ENCODE measurements around the gene PCDHA2. TPM values are rescaled to one million over a fixed set of nuclear protein-coding genes. Genes with fewer than 3 reads are reported as not detected.
"Not testable (repeated sequence)": the region's sequence is repeated elsewhere in the genome, so short reads cannot be mapped to it uniquely, and the experiment has no call there.

PCDHA2 gene
- total and polyA plus RNA-seq, 7 donors = 0.07 to 0.68 (median 0.30) TPM; not detected in 3

DNA sequence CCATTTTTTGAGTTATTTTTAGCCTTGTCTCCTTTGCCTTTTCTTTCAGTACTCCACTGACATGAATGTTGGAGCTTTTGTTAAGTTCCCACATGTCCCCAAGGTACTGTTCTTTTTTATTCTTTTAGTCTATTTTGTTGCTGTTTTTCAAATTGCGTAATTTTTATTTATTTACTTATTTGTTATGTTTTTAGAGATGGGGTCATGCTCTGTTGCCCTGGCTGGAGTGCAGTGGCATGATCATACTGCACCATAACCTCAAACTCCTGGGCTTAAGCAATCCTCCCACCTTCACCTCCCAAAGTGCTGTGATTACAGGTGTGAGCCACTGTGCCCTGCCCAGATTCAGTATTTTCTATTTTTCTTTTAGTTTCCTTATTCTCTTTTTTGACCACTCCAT, 14.1 kb upstream of the PCDHA2 start:
- no peak for DNase-seq
- H3K27ac ChIP-seq = no peak overlapping the region
- TF ChIP-seq POLR2A (IDR thresholded peaks at IDR 0.05) (no peak), EP300 (IDR thresholded peaks at IDR 0.05) (no peak), POLR2AphosphoS5 (IDR thresholded peaks at IDR 0.05) (no peak)
- TF ChIP-seq, protein P1, sequence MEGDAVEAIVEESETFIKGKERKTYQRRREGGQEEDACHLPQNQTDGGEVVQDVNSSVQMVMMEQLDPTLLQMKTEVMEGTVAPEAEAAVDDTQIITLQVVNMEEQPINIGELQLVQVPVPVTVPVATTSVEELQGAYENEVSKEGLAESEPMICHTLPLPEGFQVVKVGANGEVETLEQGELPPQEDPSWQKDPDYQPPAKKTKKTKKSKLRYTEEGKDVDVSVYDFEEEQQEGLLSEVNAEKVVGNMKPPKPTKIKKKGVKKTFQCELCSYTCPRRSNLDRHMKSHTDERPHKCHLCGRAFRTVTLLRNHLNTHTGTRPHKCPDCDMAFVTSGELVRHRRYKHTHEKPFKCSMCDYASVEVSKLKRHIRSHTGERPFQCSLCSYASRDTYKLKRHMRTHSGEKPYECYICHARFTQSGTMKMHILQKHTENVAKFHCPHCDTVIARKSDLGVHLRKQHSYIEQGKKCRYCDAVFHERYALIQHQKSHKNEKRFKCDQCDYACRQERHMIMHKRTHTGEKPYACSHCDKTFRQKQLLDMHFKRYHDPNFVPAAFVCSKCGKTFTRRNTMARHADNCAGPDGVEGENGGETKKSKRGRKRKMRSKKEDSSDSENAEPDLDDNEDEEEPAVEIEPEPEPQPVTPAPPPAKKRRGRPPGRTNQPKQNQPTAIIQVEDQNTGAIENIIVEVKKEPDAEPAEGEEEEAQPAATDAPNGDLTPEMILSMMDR (IDR thresholded peaks at IDR 0.05) = no peak
- peaks cover 0 to 27% (median 17%) of the 10 kb centered on the region in 4 donors for H3K9me3 ChIP-seq
- no peaks in the 10 kb centered on the region for H3K36me3 ChIP-seq
- no peaks in the 10 kb centered on the region for H3K4me1 ChIP-seq
- peaks cover 0 to 8% (median 0%) of the 10 kb centered on the region in 3 donors for H3K27me3 ChIP-seq
- 83 to 92% methylated on average over 1 of the region's 1 CpG for WGBS, 2 donors
- intact Hi-C loops (cut with DNase I) = no loop called here
- no peak overlapping the region for H3K4me3 ChIP-seq

DNA sequence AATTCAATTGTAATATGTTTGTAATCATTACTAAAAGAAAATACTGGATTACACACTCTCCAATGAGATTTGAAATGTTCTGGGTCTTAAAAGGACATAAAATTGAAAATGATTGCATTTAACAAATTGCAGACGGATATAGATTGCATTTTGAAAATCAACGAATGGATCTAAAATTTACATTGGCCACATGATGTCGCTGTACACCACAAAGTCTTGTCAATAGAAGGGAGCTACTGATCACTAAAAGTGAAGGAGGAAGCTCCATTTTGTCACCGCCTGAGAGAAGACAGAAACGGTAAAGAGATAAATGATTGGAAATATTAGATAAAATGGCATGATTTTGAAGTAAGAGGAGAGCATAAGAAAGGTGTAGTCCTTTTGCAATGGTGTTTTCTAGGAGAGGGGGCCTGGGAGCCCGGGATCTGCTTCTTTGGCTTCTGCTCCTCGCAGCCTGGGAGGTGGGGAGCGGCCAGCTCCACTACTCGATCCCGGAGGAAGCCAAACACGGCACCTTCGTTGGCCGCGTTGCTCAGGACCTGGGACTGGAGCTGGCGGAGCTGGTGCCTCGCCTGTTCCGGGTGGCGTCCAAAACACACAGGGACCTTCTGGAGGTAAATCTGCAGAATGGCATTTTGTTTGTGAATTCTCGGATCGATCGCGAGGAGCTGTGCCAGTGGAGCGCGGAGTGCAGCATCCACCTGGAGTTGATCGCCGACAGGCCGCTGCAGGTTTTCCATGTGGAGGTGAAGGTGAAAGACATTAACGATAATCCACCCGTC, 8.6 kb upstream of the PCDHA2 start, which contains the start of gene PCDHA1:
PCDHA1 (plus strand) TSS at position 236 of the 782 bp plus-strand sequence.
- intact Hi-C loops (cut with DNase I) = no loop called here
- DNase-seq = no peak
- no peaks in the 10 kb centered on the region for H3K36me3 ChIP-seq
- H3K4me1 ChIP-seq = no peaks in the 10 kb centered on the region
- no peak within 1 kb of the TSS for H3K27ac ChIP-seq
- H3K27me3 ChIP-seq = peaks cover 0 to 59% (median 14%) of the 10 kb centered on the region in 3 donors
- WGBS, 2 donors = 28 to 48% methylated on average over 29 of the region's 29 CpGs
- peaks cover 11 to 44% (median 35%) of the 10 kb centered on the region in 4 donors for H3K9me3 ChIP-seq
- TF ChIP-seq, protein P1 (IDR thresholded peaks at IDR 0.05) = no peak
- TF ChIP-seq EP300 (IDR thresholded peaks at IDR 0.05) (no peak), POLR2A (IDR thresholded peaks at IDR 0.05) (no peak)
- H3K4me3 ChIP-seq = no peak within 1 kb of the TSS

DNA sequence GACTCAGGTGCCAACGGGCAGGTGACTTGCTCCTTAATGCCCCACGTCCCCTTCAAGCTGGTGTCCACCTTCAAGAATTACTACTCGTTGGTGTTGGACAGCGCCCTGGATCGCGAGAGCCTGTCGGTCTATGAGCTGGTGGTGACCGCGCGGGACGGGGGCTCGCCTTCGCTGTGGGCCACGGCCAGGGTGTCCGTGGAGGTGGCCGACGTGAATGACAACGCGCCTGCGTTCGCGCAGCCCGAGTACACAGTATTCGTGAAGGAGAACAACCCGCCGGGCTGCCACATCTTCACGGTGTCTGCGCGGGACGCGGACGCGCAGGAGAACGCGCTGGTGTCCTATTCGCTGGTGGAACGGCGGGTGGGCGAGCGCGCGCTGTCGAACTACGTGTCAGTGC, 7.2 kb upstream of the PCDHA2 start:
- H3K4me3 ChIP-seq; H3K36me3 ChIP-seq; intact Hi-C loops (cut with DNase I); H3K27ac ChIP-seq; H3K4me1 ChIP-seq; DNase-seq: not testable (repeated sequence)
- WGBS, 2 donors = 53 to 77% methylated on average over 44 of the region's 44 CpGs
- Histone ChIP-seq H3K9me3 (peaks cover 11 to 39% (median 31%) of the 10 kb centered on the region in 4 donors), H3K27me3 (peaks cover 0 to 59% (median 14%) of the 10 kb centered on the region in 3 donors)

DNA sequence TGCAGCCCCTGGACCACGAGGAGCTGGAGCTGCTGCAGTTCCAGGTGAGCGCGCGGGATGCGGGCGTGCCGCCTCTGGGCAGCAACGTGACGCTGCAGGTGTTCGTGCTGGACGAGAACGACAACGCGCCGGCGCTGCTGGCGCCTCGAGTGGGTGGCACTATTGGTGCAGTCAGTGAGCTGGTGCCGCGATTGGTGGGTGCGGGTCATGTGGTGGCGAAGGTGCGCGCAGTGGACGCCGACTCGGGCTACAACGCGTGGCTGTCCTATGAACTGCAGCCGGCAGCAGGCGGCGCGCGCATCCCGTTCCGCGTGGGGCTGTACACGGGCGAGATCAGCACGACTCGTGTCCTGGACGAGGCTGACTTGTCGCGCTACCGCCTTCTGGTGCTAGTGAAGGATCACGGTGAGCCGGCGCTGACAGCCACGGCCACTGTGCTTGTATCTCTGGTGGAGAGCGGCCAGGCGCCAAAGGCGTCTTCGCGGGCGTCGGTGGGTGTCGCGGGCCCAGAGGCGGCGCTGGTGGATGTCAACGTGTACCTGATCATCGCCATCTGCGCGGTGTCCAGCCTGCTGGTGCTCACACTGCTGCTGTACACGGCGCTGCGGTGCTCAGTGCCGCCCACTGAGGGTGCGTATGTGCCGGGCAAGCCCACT, 6.7 kb upstream of the PCDHA2 start:
- H3K4me3 ChIP-seq; intact Hi-C loops (cut with DNase I); H3K4me1 ChIP-seq; H3K27ac ChIP-seq; H3K36me3 ChIP-seq; DNase-seq: not testable (repeated sequence)
- WGBS, 2 donors = 52 to 76% methylated on average over 70 of the region's 70 CpGs
- Histone ChIP-seq H3K27me3 (peaks cover 0 to 62% (median 14%) of the 10 kb centered on the region in 3 donors), H3K9me3 (peaks cover 11 to 43% (median 32%) of the 10 kb centered on the region in 4 donors)

DNA sequence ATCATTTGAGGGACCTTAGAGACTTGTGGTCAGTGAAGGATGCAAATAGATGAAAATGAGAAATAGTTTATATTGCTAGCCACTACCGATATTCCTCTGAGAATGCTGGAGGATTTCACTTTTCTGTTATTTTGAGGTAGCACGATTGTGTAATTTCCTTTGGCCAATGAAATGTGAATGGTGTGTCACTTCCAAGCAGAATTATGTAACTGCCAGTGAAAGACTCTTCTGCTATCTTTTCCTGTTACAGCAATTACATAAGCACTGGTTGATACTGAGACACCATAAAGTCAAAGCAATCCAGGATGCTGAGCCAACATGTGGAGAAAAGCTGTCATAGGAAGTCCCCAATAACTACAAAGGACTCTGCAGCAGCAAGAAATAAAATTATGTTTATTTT, 3.6 kb upstream of the PCDHA2 start:
- Histone ChIP-seq H3K4me3 (no peak overlapping the region), H3K9me3 (peaks cover 11 to 49% (median 40%) of the 10 kb centered on the region in 4 donors), H3K27ac (no peak overlapping the region), H3K27me3 (peaks cover 0 to 80% (median 14%) of the 10 kb centered on the region in 3 donors), H3K36me3 (no peaks in the 10 kb centered on the region), H3K4me1 (no peaks in the 10 kb centered on the region)
- WGBS, 2 donors = 22 to 47% methylated on average over 2 of the region's 2 CpGs
- no peak for DNase-seq
- TF ChIP-seq POLR2A (IDR thresholded peaks at IDR 0.05) (no peak), EP300 (IDR thresholded peaks at IDR 0.05) (no peak), POLR2AphosphoS5 (IDR thresholded peaks at IDR 0.05) (no peak)
- TF ChIP-seq, protein P1 (IDR thresholded peaks at IDR 0.05) = no peak
- intact Hi-C loops (cut with DNase I) = no loop called here
